ENCODE results near the gene CCDC178. TPM values are rescaled to one million over a fixed set of nuclear protein-coding genes. Genes with fewer than 3 reads are reported as not detected.

The CCDC178 gene
- total and polyA plus RNA-seq, 2 donors (not counting 3 experiments of a cell fraction or from before 2014, with no cell fraction given) = 0.80 to 1.6 TPM

DNA sequence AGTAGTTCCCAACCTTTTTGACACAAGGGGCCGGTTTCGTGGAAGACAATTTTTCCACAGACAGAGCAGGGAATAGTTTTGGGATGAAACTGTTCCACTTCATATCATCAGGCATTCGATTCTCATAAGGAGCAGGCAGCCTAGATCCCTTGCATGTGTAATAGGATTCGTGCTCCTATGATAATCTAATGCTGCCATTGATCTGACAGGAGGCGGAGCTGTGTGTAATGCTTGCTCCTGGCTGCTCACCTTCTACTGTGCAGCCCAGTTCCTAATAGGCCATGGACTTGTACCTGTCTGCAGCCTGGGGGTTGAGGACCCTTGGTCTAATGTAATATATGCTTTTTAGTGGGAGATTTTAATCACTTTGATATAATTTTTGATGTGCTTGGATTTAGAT lies 479.0 kb downstream of the CCDC178 start:
- Histone ChIP-seq H3K9ac (replicated peaks; ENCODE audit: extremely low read depth, insufficient read depth, low read length) (no peak overlapping the region), H4K20me1 (replicated peaks; ENCODE audit: control insufficient read depth, extremely low read depth, insufficient read depth, low read length) (no peaks in the 10 kb centered on the region), H3K9me3 (replicated peaks; ENCODE audit: control insufficient read depth, insufficient read depth, low read length) (no peaks in the 10 kb centered on the region), H3K9me1 (replicated peaks; ENCODE audit: control insufficient read depth, extremely low read depth, insufficient read depth, low read length) (no peaks in the 10 kb centered on the region), H3K4me3 (replicated peaks in 1 of 3; ENCODE audit: insufficient read depth in 1 of 3, low read depth in 1 of 3, low read length in 3 of 3) (no peak overlapping the region), H2AFZ (ENCODE audit: low read depth, low read length) (no peak overlapping the region), H3K36me3 (ENCODE audit: control insufficient read depth in 2 of 2, extremely low read depth in 1 of 2, insufficient read depth in 2 of 2, low read length in 2 of 2) (no peaks in the 10 kb centered on the region), H3K4me2 (ENCODE audit: insufficient read depth, low read length) (no peak overlapping the region), H3K27ac (ENCODE audit: insufficient read depth, low read depth, low read length) (no peak overlapping the region), H3K4me1 (ENCODE audit: control insufficient read depth, extremely low read depth, insufficient read depth, low read length) (no peaks in the 10 kb centered on the region), H3K27me3 (ENCODE audit: control insufficient read depth in 2 of 2, insufficient read depth in 2 of 2, low read length in 2 of 2) (no peaks in the 10 kb centered on the region), H3K79me2 (ENCODE audit: control insufficient read depth, insufficient read depth, low read length) (no peaks in the 10 kb centered on the region)
- dilution Hi-C loops (cut with MboI; ENCODE audit: extremely low pct_ligation_motif_present, low sequenced_read_pairs) = no loop called here
- no peak for FAIRE-seq
- no peak for DNase-seq (ENCODE audit: low read depth, low spot score)
- CTCF ChIA-PET = no interaction called here
- no peak for TF ChIP-seq CTCF (IDR thresholded peaks at IDR 0.05; ENCODE audit: extremely low read depth in 1 of 2, insufficient read depth in 1 of 2, low read depth in 1 of 2, low read length in 2 of 2)
- TF ChIP-seq JUN (IDR thresholded peaks at IDR 0.05; ENCODE audit: borderline replicate concordance, insufficient read depth, insufficient read length, low read depth) = no peak
- TF ChIP-seq MAX (IDR thresholded peaks at IDR 0.05; ENCODE audit: insufficient read depth, insufficient read length) = no peak
- no peak for TF ChIP-seq GATA2 (IDR thresholded peaks at IDR 0.05; ENCODE audit: insufficient read depth, insufficient read length, low read depth, low read length)
- TF ChIP-seq MYC (IDR thresholded peaks at IDR 0.05; ENCODE audit: low read depth, low read length) = no peak
- TF ChIP-seq EZH2 (IDR thresholded peaks at IDR 0.05; ENCODE audit: borderline replicate concordance, low read depth, low read length, severe bottlenecking) = no peak
- TF ChIP-seq FOS (IDR thresholded peaks at IDR 0.05; ENCODE audit: borderline replicate concordance, insufficient read depth, low read length) = no peak
- no peak for TF ChIP-seq POLR2A (IDR thresholded peaks at IDR 0.05; ENCODE audit: low read depth, low read length)
- TF ChIP-seq POLR2AphosphoS5 (IDR thresholded peaks at IDR 0.05; ENCODE audit: insufficient read depth, low read depth, low read length) = no peak
- intact Hi-C loops (cut with micrococcal nuclease) = no loop called here
- BruUV-seq (replicated peaks) = no TSS peak
- POLR2A ChIA-PET = no interaction called here
